DND-41 (cell line): ENCODE results near the gene PLXDC1.

Experiments used
- ATAC-seq: fragments of 200-7000 bp; cut with Tn5 transposase; 3 replicates; pipeline ENCODE4 v1.9.1; 2021; ENCODE audit warnings: low read depth; ENCODE audit not compliant: insufficient read depth
- DNase-seq: peaks from one replicate; pipeline ENCODE4 v3.0.0-alpha.2; 2020
- H2AFZ ChIP-seq: 2 replicates; pipeline ENCODE4 v1.6.0; 2012; ENCODE audit warnings: low read depth, low read length
- H3K27ac ChIP-seq: 2 replicates; pipeline ENCODE4 v1.5.1; 2012; ENCODE audit warnings: low read length, inconsistent platforms
- H3K27me3 ChIP-seq: fragments of 200-600 bp; sonication (generic); 2 replicates; pipeline ENCODE4 v1.6.0; 2012; ENCODE audit warnings: low read length, mild to moderate bottlenecking, inconsistent platforms; ENCODE audit not compliant: insufficient read depth, poor library complexity
- H3K36me3 ChIP-seq: 2 replicates; pipeline ENCODE4 v1.5.1; 2012; ENCODE audit warnings: low read length, inconsistent platforms; ENCODE audit not compliant: insufficient read depth
- H3K4me1 ChIP-seq: 2 replicates; pipeline ENCODE4 v1.5.1; 2012; ENCODE audit warnings: mild to moderate bottlenecking, low read length; ENCODE audit not compliant: insufficient read depth
- H3K4me2 ChIP-seq: 2 replicates; pipeline ENCODE4 v1.6.0; 2012; ENCODE audit warnings: mild to moderate bottlenecking, moderate library complexity, low read length, inconsistent platforms; ENCODE audit not compliant: insufficient read depth
- H3K4me3 ChIP-seq, 2 experiments: fragments of 200-600 bp in 1 of 2; shearing (Covaris generic) in 1 of 2; 2 replicates each; pipeline ENCODE4 v1.5.1; 2012 to 2016; ENCODE audit warnings: inconsistent platforms in 2 of 2, low read length in 2 of 2, mild to moderate bottlenecking in 2 of 2, low read depth in 1 of 2, moderate library complexity in 1 of 2
- H3K79me2 ChIP-seq: 2 replicates; pipeline ENCODE4 v1.6.0; 2012; ENCODE audit warnings: low read length, inconsistent platforms; ENCODE audit not compliant: insufficient read depth
- H3K9ac ChIP-seq: 2 replicates; pipeline ENCODE4 v1.6.0; 2012; ENCODE audit warnings: low read depth, mild to moderate bottlenecking, inconsistent platforms, low read length, moderate library complexity
- H3K9me3 ChIP-seq: 2 replicates; pipeline ENCODE4 v1.5.1; 2012; ENCODE audit warnings: low read length, moderate library complexity, mild to moderate bottlenecking, inconsistent platforms; ENCODE audit not compliant: insufficient read depth, severe bottlenecking
- H4K20me1 ChIP-seq: 2 replicates; pipeline ENCODE4 v1.6.0; 2012; ENCODE audit warnings: low read length; ENCODE audit not compliant: insufficient read depth
- CTCF ChIP-seq: IDR thresholded peaks from 2 replicates; pipeline ENCODE4 v1.5.1; 2012; ENCODE audit warnings: borderline replicate concordance, low read length, moderate library complexity, mild to moderate bottlenecking; ENCODE audit not compliant: poor library complexity, severe bottlenecking; ENCODE audit errors: extremely low read depth
- EZH2 ChIP-seq: IDR thresholded peaks from 3 replicates; pipeline ENCODE4 v1.6.1; 2012; ENCODE audit warnings: borderline replicate concordance, low read depth, mild to moderate bottlenecking, moderate library complexity, low read length, inconsistent platforms; ENCODE audit not compliant: severe bottlenecking

PLXDC1 gene

DNA sequence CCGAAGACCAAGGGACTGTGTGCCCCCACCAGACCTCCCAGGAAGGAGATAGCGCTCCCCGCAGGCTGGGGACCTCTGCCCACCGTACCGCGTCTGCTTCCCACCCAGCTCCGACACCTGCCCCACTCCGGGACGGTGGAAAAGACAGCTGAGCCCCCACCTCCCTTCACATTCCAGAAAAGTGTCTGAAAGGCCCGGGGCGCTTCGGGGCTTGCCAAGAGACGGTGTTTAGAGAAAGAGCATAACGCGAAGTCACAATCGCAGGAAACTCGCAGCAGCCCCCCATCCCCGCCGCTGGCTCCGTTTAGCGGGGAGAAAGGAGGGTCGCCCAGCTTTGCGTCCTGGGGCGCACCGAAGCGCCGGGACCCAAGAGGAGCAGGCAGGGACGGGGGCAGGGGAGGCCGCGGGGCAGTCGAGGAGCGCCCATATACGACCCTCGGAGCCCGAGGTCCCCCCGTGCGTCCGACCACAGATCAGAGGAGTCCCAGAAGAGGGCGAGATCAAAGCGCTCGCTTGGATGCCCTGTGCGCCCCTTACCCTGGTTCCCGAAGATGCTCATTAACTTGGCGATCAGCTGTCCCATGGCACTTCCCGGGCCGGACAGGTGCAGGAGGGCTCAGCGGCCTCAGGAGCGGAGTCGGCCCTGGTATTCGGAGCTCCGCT, 13.9 kb upstream of the PLXDC1 start:
- Histone ChIP-seq H3K9ac (0 out of 2 replicates have a peak overlapping the region, but pooled peaks have one; percentile 48), H3K9me3 (no peaks in the 10 kb centered on the region), H2AFZ (no peak overlapping the region), H3K79me2 (no peaks in the 10 kb centered on the region), H3K4me1 (peaks cover 75% of the 10 kb centered on the region), H3K27ac (peak overlapping the region; percentile 93), H4K20me1 (no peaks in the 10 kb centered on the region), H3K4me2 (no peak overlapping the region), H3K27me3 (no peaks in the 10 kb centered on the region), H3K4me3 (no peak overlapping the region), H3K36me3 (no peaks in the 10 kb centered on the region)
- no peak for TF ChIP-seq CTCF
- no peak for TF ChIP-seq EZH2
- ATAC-seq (no peak), DNase-seq (no peak)

- Histone ChIP-seq H3K27ac (peak overlapping the region; percentile 30), H3K4me1 (peaks cover 69% of the 10 kb centered on the region), H4K20me1 (no peaks in the 10 kb centered on the region), H3K79me2 (no peaks in the 10 kb centered on the region), H3K9ac (no peak overlapping the region), H2AFZ (no peak overlapping the region), H3K36me3 (no peaks in the 10 kb centered on the region), H3K9me3 (no peaks in the 10 kb centered on the region), H3K4me3 (no peak overlapping the region), H3K27me3 (no peaks in the 10 kb centered on the region), H3K4me2 (no peak overlapping the region)
- TF ChIP-seq EZH2 (no peak), CTCF (peak; percentile 86)
- DNase-seq (peak; percentile 79), ATAC-seq (peak; percentile 66)
Observed at GRCh38 chr17:39164675-39165143, 13.3 kb upstream of the PLXDC1 start.

DNA sequence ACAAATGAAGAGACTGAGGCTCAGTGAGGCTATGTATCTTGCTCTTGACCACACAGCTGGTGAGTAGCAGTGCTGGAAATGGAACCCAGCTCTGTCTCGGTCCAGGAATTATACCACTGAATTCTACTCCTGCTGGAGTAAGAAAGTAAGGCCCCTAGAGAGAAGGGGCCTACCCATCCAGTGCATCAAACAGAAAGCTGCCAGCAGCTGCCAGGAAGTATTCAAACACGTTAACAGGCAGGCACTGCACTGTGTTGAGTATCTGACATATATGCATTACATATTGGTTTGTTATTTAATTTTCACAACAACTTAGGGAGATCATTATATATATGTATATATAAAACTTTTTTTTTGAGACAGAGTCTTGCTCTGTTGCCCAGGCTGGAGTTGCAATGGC, 10.5 kb upstream of the PLXDC1 start:
- Histone ChIP-seq H3K79me2 (no peaks in the 10 kb centered on the region), H3K36me3 (no peaks in the 10 kb centered on the region), H3K4me3 (no peak overlapping the region), H3K4me1 (peaks cover 43% of the 10 kb centered on the region), H3K27me3 (no peaks in the 10 kb centered on the region), H3K9me3 (no peaks in the 10 kb centered on the region), H4K20me1 (no peaks in the 10 kb centered on the region), H3K4me2 (no peak overlapping the region), H3K27ac (peak overlapping the region; percentile 44), H2AFZ (no peak overlapping the region), H3K9ac (no peak overlapping the region)
- TF ChIP-seq CTCF (no peak), EZH2 (no peak)
- ATAC-seq (peak; percentile 66), DNase-seq (peak; percentile 46)
